ENCODE results near the gene SAA2. TPM values are rescaled to one million over a fixed set of nuclear protein-coding genes. Genes with fewer than 3 reads are reported as not detected.
A peak's percentile ranks its signal among the peaks of the same experiment; 100 is the strongest.

SAA2 gene
- total and polyA plus RNA-seq, 10 of the 15 experiments (the other 5 are each of a cell fraction or from before 2014, with no cell fraction given): 0.18 to 4.1 (median 0.28) TPM; not detected in 2

DNA sequence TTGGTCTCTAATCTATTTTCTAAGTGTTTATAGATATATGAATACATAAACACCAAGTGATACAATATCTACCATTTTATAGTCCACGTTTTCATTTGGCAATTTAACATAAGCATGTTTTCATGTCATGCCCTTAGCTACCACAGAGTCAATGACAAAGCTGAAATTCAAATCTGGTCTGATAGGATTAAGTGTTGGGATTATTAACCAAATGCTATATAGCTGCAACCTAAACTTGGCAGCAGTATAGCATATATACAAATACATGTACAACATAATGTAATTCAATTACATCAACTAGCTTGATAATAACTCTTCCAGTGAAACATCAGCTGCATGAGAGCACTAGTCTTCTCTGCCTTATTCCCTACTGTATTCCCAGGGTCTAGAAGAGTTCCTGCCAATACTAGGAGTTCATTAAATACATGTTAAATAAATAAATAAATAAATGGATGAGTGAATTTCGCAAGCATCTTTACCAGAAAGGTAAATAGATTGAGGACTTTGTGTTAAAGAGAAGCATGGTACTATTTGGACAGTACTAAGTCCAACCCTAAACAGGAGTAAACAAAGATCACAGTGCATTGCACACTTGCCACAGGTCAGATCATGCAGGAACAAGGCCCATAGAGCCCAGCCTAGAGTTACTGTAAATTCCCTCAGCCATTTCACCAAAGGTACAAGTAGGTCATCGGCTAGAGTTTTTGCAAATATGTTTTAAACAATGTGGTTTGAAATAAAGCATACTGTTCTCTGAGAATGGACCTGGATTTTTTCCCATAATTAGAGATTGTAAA, 24.7 kb downstream of the SAA2 start (continued):
- no peak for TF ChIP-seq KDM1A (IDR thresholded peaks at IDR 0.05; ENCODE audit: borderline replicate concordance)
- no peak for TF ChIP-seq ZNF207 (IDR thresholded peaks at IDR 0.05; ENCODE audit: borderline replicate concordance)
- no peak for TF ChIP-seq ETV6 (conservative IDR thresholded peaks at IDR 0.05 in 1 of 2, IDR thresholded peaks at IDR 0.05 in 1 of 2; ENCODE audit: borderline replicate concordance in 1 of 2, low read depth in 1 of 2)
- no peak for TF ChIP-seq SUPT20H (IDR thresholded peaks at IDR 0.05; ENCODE audit: borderline replicate concordance, control insufficient read depth, low read depth, low read length)
- TF ChIP-seq TBL1XR1 (IDR thresholded peaks at IDR 0.05; ENCODE audit: low read depth, low read length): no peak
- no peak for TF ChIP-seq NBN (IDR thresholded peaks at IDR 0.05)

- in situ Hi-C loops (cut with MboI) (no loop called here), intact Hi-C loops (cut with micrococcal nuclease; ENCODE audit: unreplicated experiment) (no loop called here)
- H4K20me1 ChIP-seq (ENCODE audit: control insufficient read depth, insufficient read depth): no peaks in the 10 kb centered on the region
- H3K9me3 ChIP-seq (replicated peaks; ENCODE audit: control insufficient read depth, insufficient read depth, low read length): no peaks in the 10 kb centered on the region; the same call in 2 of the 3 replicates
- H3K4me1 ChIP-seq (ENCODE audit: control insufficient read depth, insufficient read depth, low read length): no peaks in the 10 kb centered on the region
- no peak overlapping the region for H2AFZ ChIP-seq (ENCODE audit: control insufficient read depth, low read depth, low read length)
- H3K79me2 ChIP-seq (ENCODE audit: control insufficient read depth, insufficient read depth, low read length): no peaks in the 10 kb centered on the region
- POLR2A ChIA-PET: no interaction called here
- H3K4me3 ChIP-seq: no peak overlapping the region
- ATAC-seq (no peak), FAIRE-seq (no peak), DNase-seq (ENCODE audit: low read depth, low spot score) (no peak)
- H3K36me3 ChIP-seq (ENCODE audit: control insufficient read depth in 2 of 2, insufficient read depth in 2 of 2, low read length in 1 of 2): no peaks in the 10 kb centered on the region
- TF ChIP-seq SPI1 (IDR thresholded peaks at IDR 0.05; ENCODE audit: borderline replicate concordance, insufficient read depth, low read depth, low read length) (peak; percentile 42; the same call in 1 of the 2 replicates), MYB (IDR thresholded peaks at IDR 0.05; ENCODE audit: borderline replicate concordance, low read depth, low read length) (no peak)
- SMC1A ChIA-PET (ENCODE audit: uncharacterized antibody, unreplicated experiment): no interaction called here
- CTCF ChIA-PET: interaction anchor here (0.6 to 1.6 kb wide), 2 partner anchors 154 to 245 kb away, joined by 3 to 4 read pairs; no protein-coding TSS in a partner anchor
- H3K27ac ChIP-seq (ENCODE audit: control insufficient read depth, insufficient read depth): no peak overlapping the region
- RAD21 ChIA-PET (ENCODE audit: unreplicated experiment): no interaction called here
- no peak overlapping the region for H3K9ac ChIP-seq (ENCODE audit: control insufficient read depth, insufficient read depth, low read length)
- H3K27me3 ChIP-seq (replicated peaks in 1 of 2; ENCODE audit: control insufficient read depth in 2 of 2, insufficient read depth in 2 of 2, low read length in 1 of 2): no peaks in the 10 kb centered on the region
- no peak overlapping the region for H3K4me2 ChIP-seq (ENCODE audit: control insufficient read depth, insufficient read depth)
- 77% methylated on average over 3 of the region's 3 CpGs for WGBS (ENCODE audit: insufficient coverage, insufficient replicate concordance, low lambda C conversion rate, missing lambda C conversion rate)
- BruUV-seq (replicated peaks): no TSS peak
These were observed 25.6 kb downstream of the SAA2 start for GRCh38 chr11:18222814-18223421.
